GM19468 (cell line): Measurements from ENCODE around the gene SPRED2.

Experiments used
- ATAC-seq: cut with Tn5 transposase; IDR thresholded peaks from one replicate; pipeline ENCODE4 v1.9.1; 2021; ENCODE audit warnings: mild to moderate bottlenecking, moderate library complexity, moderate number of reproducible peaks; ENCODE audit not compliant: unreplicated experiment; ENCODE audit errors: extremely low read depth

Gene SPRED2

DNA sequence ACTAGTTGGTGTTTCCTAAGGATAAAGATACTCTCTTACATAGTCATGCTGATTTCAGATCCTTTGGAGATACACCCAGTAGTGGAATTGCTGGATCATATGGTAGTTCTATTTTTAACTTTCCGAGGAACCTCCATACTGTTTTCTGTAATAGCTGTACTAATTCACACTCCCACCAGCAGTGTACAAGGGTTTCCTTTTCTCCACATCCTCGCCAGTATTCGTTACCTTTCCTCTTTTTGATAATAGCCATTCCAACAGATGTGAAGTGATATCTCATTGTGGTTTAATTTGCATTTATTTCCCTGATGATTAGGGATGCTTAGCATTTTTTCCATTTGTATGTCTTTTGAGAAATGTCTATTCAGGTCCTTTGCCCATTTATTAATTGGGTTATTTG lies 170.7 kb downstream of the SPRED2 start:
- ATAC-seq, result no peak
